ENCODE data around the gene TMEM115. TPM values are rescaled to one million over a fixed set of nuclear protein-coding genes. Genes with fewer than 3 reads are reported as not detected.

Gene TMEM115
- total and polyA plus RNA-seq, 2 of the 13 experiments (the other 11 are each of a cell fraction or from before 2014, with no cell fraction given) = 22.1 to 30.7 TPM

DNA sequence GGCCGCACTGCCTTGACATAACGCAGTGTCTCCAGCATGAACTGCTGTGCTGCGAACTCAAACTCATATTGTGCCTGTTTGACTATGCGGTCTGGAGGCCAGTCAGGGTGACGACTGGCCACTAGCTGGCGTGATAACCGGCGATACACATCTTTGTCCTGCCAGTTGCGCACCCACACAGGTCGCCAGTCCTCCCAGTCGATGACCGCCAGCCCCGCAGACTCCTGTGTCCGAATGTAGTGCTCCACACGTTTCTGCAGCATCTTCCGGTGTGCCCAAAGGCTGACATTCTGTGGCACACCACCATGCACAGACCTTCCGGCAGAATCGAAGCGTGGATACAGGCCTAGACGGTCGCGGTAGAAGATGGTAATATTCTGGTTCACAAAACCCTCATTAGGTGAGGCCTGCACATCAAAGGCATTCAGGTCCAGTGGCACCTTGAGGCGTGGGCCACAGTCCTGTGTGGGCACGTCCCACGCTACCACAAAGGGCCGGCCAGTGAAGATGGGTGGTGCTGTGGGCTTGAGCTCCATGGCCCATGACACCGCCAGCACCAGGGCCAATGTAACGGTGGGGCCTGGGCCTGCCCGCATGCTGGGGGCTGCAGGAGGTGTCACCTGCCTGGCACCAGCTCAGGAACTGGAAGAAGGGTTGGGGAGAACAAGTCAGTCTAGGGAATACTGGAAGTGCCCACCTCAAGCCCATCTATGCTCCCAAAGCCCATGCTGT is 39.3 kb downstream of the TMEM115 start (continued):
- TF ChIP-seq ZNF274 (CRISPR knock-in tag; IDR thresholded peaks at IDR 0.05) = peak; percentile 48; the same call in 1 of the 2 replicates
- 0 out of 2 replicates have a peak, but pooled peaks have one; percentile 57 for TF ChIP-seq ZFP91 (CRISPR knock-in tag; IDR thresholded peaks at IDR 0.05; ENCODE audit: borderline replicate concordance)
- TF ChIP-seq, protein P1, sequence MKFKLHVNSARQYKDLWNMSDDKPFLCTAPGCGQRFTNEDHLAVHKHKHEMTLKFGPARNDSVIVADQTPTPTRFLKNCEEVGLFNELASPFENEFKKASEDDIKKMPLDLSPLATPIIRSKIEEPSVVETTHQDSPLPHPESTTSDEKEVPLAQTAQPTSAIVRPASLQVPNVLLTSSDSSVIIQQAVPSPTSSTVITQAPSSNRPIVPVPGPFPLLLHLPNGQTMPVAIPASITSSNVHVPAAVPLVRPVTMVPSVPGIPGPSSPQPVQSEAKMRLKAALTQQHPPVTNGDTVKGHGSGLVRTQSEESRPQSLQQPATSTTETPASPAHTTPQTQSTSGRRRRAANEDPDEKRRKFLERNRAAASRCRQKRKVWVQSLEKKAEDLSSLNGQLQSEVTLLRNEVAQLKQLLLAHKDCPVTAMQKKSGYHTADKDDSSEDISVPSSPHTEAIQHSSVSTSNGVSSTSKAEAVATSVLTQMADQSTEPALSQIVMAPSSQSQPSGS (CRISPR knock-in tag; IDR thresholded peaks at IDR 0.05) = no peak
- TF ChIP-seq ZBTB38 (CRISPR knock-in tag; IDR thresholded peaks at IDR 0.05) = peak; percentile 97
- TF ChIP-seq ZNF263 (CRISPR knock-in tag; IDR thresholded peaks at IDR 0.05) = peak; percentile 74
- TF ChIP-seq NFKBIZ (CRISPR knock-in tag; IDR thresholded peaks at IDR 0.05) = no peak
- TF ChIP-seq MYPOP (CRISPR knock-in tag; IDR thresholded peaks at IDR 0.05) = no peak
- TF ChIP-seq CTCF (CRISPR knock-in tag; IDR thresholded peaks at IDR 0.05) = 0 out of 2 replicates have a peak, but pooled peaks have one; percentile 22
- TF ChIP-seq ZNF180 (CRISPR knock-in tag; IDR thresholded peaks at IDR 0.05; ENCODE audit: borderline replicate concordance, low read depth) = no peak

All from HepG2 (cell line).